Naive thymus-derived CD8-positive, alpha-beta T cell (primary cell): Measurements from ENCODE around the gene CYP3A5. TPM values are rescaled to one million over a fixed set of nuclear protein-coding genes. Genes with fewer than 3 reads are reported as not detected.
"Not testable (repeated sequence)": the region's sequence is repeated elsewhere in the genome, so short reads cannot be mapped to it uniquely, and the experiment has no call there.

ENCODE experiments used
- ATAC-seq, 2 donors: fragments of 150-1000 bp; cut with Tn5 transposase in 1 of 2; sonication (Bioruptor Pico), chemical (Tn5 transposase) in 1 of 2; 1 replicate in 1 of 2; 2 replicates in 1 of 2; pipeline ENCODE4 v1.10.0; 2021; ENCODE audit warnings: mild to moderate bottlenecking in 2 of 2, moderate library complexity in 2 of 2
- POLR2A ChIA-PET: fragments of 350-600 bp; sonication (Branson Sonifier 250); formaldehyde crosslinking; loops from one replicate; lab custom pipeline; 2021; ENCODE audit warnings: antibody characterized with exemption; lab: Charles Lee
- DNase-seq, 10 donors: peaks; one replicate each; pipeline versions ENCODE4 v3.0.0 to v3.0.0-alpha.2; 2020 to 2022
- H3K27ac Mint-ChIP-seq, 10 donors: one replicate each; pipeline ENCODE4 v1.8.0; 2020 to 2022; ENCODE audit warnings: mild to moderate bottlenecking in 10 of 10, mixed read lengths in 10 of 10, moderate library complexity in 4 of 10, inconsistent platforms in 1 of 10
- H3K27me3 Mint-ChIP-seq, 5 donors: one replicate each; pipeline ENCODE4 v1.8.0; 2021 to 2022; ENCODE audit warnings: mixed read lengths in 5 of 5
- H3K36me3 Mint-ChIP-seq, 3 donors: one replicate each; pipeline ENCODE4 v1.8.0; 2020 to 2022; ENCODE audit warnings: mixed read lengths in 3 of 3, mild to moderate bottlenecking in 2 of 3, inconsistent platforms in 1 of 3
- H3K4me1 Mint-ChIP-seq, 4 donors: one replicate each; pipeline ENCODE4 v1.8.0; 2021 to 2022; ENCODE audit warnings: mixed read lengths in 4 of 4
- H3K4me3 Mint-ChIP-seq, 10 donors: one replicate each; pipeline ENCODE4 v1.8.0; 2020 to 2022; ENCODE audit warnings: mild to moderate bottlenecking in 10 of 10, mixed read lengths in 10 of 10, moderate library complexity in 6 of 10, inconsistent platforms in 1 of 10
- H3K9me3 Mint-ChIP-seq, 9 donors: one replicate each; pipeline ENCODE4 v1.8.0; 2020 to 2022; ENCODE audit warnings: mixed read lengths in 9 of 9, mild to moderate bottlenecking in 3 of 9, inconsistent platforms in 1 of 9, moderate library complexity in 1 of 9
- polyA plus RNA-seq, 3 donors: library from polyadenylated mRNA; unstranded; fragments of 300-500 nt; fragmentation: Illumina TruSeq; gene quantifications; one replicate each; pipeline ENCODE4 v1.2.3, GENCODE V29; 2021
- total RNA-seq, 8 experiments: library from RNA in 2 of 8; stranded (reverse) in 2 of 8; gene quantifications; one replicate each; pipeline ENCODE4 v1.2.3 and lab custom pipeline; 2021 to 2026

Gene CYP3A5
- total and polyA plus RNA-seq, 5 experiments from 2014 or later, result 0.14 to 0.41 (median 0.18) TPM; not detected in 1

DNA sequence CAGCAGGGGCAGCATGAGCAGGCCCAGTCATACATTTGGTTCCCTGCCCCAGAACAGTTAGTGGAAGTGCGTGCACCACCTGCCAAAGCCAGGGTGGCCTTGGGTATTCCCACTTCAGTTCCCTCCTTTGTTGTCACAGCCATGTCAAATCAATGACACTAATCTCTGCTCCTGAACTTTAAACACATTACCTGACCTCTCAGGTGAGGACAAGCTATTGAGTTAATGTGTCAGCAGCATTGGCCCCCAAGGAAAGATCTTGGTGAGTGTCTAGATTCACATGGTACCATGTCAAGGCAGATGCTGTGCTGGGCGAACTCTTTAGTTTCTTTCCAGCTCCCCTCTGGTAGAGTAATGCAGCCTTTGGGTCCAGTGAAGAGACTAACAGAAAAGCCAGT is 2.1 kb downstream of the CYP3A5 start:
- Mint-ChIP-seq H3K27me3 (peaks cover 0 to 2% (median 0%) of the 10 kb centered on the region in 5 donors), H3K36me3 (peaks cover 0 to 8% (median 5%) of the 10 kb centered on the region in 3 donors), H3K9me3 (no peaks in the 10 kb centered on the region), H3K27ac (peak overlapping the region in 1 of 10 donors; percentile 6), H3K4me1 (peaks cover 19 to 25% (median 20%) of the 10 kb centered on the region in 4 donors), H3K4me3 (no peak overlapping the region)
- ATAC-seq, result no peak
- POLR2A ChIA-PET, result no interaction called here
- DNase-seq, result no peak

DNA sequence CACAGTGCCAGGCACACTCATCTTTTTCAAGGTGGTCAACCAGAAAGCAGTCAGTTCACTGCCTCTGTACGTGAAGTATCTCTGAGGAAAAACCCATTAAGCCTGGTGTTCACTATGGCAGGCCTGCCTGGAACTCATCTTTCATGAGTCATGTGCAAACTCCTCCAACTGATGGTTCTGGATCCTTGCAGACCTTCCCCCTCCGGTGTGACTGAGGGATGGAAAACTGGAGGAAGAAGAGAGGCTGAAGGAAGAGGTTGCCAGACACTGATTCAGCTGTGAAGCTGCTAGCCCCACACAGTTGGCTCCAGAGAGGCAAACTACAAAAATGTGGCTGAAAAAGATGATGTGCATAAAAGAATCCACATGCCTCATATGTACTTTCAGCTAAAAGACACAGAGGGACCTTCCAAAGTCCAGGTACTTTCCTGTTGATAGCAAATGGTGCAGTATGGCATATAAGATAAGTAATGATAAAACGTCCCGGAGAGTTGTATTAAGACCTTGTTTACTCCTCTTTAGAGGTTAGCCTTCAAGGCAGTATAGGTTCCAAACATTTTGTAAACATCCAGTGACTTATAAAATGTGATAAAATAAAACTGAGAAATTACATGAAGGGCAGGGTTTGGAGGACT is 2.7 kb downstream of the CYP3A5 start:
- ATAC-seq (no peak), DNase-seq (no peak)
- Mint-ChIP-seq H3K9me3 (no peaks in the 10 kb centered on the region), H3K4me3 (no peak overlapping the region), H3K36me3 (peaks cover 0 to 5% (median 4%) of the 10 kb centered on the region in 3 donors), H3K27me3 (peaks cover 0 to 2% (median 0%) of the 10 kb centered on the region in 5 donors), H3K27ac (peak overlapping the region in 2 of 10 donors; percentile 63 to 66), H3K4me1 (peaks cover 18 to 28% (median 20%) of the 10 kb centered on the region in 4 donors)
- POLR2A ChIA-PET, result no interaction called here

DNA sequence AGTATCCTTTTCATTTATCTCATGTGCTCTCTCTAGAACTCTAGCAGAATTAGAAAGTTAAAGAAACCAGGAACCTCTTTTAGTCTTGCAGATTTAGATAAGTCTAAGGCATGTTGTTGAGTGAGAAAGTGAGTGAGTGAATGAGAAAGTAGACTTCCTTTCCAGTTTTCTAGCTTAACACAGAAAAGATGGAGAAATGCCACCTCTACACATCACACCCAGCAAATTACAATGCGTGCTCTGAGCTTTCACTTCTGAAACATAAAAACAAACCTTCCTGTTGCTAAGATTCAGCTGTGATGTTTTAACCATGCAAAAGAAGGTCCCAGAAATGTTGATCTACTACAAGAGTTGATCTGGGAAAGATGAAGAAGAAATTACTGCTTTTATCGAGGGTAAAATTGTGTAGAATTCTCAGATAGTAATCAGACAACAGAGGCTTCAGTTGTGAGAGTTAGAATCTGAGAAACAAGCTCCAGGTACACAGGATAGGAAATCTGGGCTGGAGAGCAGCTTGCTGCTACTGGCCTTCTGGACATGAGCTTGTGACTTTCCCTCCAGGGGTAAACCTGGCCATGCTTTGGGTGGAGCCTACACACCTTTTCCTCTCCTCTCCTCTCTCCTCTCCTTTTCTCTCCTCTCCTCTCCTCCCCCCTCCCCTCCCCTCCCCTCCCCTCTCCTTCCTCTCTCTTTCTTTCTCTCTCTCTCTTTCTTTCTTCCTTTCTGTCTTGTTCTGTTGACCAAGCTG is 4.6 kb downstream of the CYP3A5 start:
- peaks cover 16 to 28% (median 20%) of the 10 kb centered on the region in 4 donors for H3K4me1 Mint-ChIP-seq
- H3K4me3 Mint-ChIP-seq, result peak overlapping the region in 8 of 10 donors; percentile 14 to 78 (median 52)
- H3K9me3 Mint-ChIP-seq, result no peaks in the 10 kb centered on the region
- peak overlapping the region; percentile 77 to 95 (median 89) for H3K27ac Mint-ChIP-seq
- no peaks in the 10 kb centered on the region for H3K27me3 Mint-ChIP-seq
- ATAC-seq (peak; percentile 49 to 89), DNase-seq (peak in 3 of 10 donors; percentile 12 to 46 (median 17))
- H3K36me3 Mint-ChIP-seq, result peaks cover 0 to 5% (median 0%) of the 10 kb centered on the region in 3 donors
- POLR2A ChIA-PET, result interaction anchor here (1.0 kb wide), 1 partner anchor 51 kb away, joined by 3 read pairs; no protein-coding TSS in a partner anchor

DNA sequence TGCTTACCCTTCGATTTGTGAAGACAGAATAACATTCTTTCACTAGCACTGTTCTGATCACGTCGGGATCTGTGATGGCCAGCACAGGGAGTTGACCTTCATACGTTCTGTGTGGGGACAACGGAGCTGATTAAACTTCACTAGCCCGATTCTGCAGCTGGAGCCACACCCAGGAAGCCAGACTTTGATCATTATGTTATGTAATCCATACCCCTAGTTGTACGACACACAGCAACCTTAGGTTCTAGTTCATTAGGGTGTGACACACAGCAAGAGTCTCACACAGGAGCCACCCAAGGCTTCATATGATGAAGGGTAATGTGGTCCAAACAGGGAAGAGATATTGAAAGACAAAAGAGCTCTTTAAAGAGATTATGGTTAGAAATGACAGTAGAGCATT is 7.2 kb downstream of the CYP3A5 start:
- peaks cover 16 to 28% (median 20%) of the 10 kb centered on the region in 4 donors for H3K4me1 Mint-ChIP-seq
- ATAC-seq, result no peak
- peak overlapping the region in 4 of 10 donors; percentile 5 to 66 (median 55) for H3K27ac Mint-ChIP-seq
- H3K9me3 Mint-ChIP-seq, result no peaks in the 10 kb centered on the region
- H3K4me3 Mint-ChIP-seq, result no peak overlapping the region
- DNase-seq, result no peak
- POLR2A ChIA-PET, result no interaction called here
- no peaks in the 10 kb centered on the region for H3K27me3 Mint-ChIP-seq
- H3K36me3 Mint-ChIP-seq, result peaks cover 0 to 15% (median 0%) of the 10 kb centered on the region in 3 donors

DNA sequence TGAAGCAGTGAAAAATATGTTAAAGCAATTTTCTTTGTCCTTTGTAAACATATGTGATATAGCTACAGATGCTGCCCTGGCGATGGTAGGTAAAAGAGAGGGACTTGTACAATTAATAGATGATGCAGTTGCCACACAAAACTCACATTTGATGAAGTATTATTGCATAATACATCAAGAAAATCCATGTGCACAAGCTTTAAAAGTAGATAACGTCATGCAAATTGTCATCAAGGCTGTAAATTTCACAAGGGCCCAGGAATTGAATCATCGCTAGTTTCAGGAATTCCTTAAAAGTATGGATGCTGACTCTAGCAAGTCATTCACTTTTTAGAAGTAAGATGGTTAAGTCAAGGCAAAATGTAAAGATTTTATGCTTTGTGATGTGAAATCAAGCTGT is 10.0 kb downstream of the CYP3A5 start:
- Mint-ChIP-seq H3K36me3 (peaks cover 0 to 14% (median 4%) of the 10 kb centered on the region in 3 donors), H3K27me3 (no peaks in the 10 kb centered on the region), H3K27ac (no peak overlapping the region), H3K4me1 (peaks cover 3 to 9% (median 4%) of the 10 kb centered on the region in 4 donors), H3K4me3 (no peak overlapping the region), H3K9me3 (no peaks in the 10 kb centered on the region)
- DNase-seq, result no peak
- POLR2A ChIA-PET, result no interaction called here
- no peak for ATAC-seq

DNA sequence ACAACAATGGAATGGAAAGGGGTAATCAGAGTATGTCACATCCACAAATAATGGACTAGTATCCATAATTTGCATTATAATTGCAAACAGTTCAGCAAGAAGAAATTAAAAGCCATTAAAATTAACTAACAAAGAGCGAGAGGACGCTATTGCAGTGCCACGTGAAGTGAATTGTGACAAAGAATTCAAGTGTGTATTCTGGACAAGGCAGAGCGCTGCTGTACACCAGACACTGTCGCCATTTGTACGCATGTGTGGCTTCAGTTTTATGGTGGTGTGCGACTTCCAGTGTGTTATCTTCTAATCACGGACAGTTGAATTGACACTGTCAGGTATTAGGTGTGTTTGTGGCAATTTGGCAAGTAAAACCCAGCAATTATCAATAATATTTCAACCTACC is 11.3 kb downstream of the CYP3A5 start:
- DNase-seq, result no peak
- Mint-ChIP-seq H3K27me3 (no peaks in the 10 kb centered on the region), H3K27ac (no peak overlapping the region), H3K4me1 (peaks cover 0 to 4% (median under 1%) of the 10 kb centered on the region in 4 donors), H3K4me3 (no peak overlapping the region), H3K9me3 (no peaks in the 10 kb centered on the region), H3K36me3 (peaks cover 0 to 23% (median 14%) of the 10 kb centered on the region in 3 donors)
- POLR2A ChIA-PET, result no interaction called here
- ATAC-seq, result no peak

DNA sequence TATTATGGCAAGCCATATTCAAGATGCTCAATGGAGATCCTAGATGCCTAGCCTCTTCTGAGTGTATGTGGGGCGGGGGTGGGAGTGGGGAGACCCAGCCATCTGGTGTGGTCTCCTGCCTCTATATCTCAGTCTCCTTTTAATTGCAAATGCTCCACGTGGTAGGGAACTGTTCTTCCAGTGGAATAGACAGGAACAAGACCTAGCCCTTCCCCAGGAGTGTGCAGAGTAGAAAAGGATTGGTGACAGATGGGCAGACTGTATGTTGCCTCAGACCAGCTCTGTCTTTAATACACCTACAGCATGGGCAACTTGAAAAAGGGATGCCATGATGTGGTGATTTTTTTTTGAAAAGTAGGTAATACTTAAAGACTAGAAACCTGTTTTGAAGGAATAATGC is 12.6 kb downstream of the CYP3A5 start:
- H3K27ac Mint-ChIP-seq, result no peak overlapping the region
- no peak for DNase-seq
- H3K4me1 Mint-ChIP-seq, result no peaks in the 10 kb centered on the region
- H3K4me3 Mint-ChIP-seq, result no peak overlapping the region
- POLR2A ChIA-PET, result no interaction called here
- H3K9me3 Mint-ChIP-seq, result no peaks in the 10 kb centered on the region
- peaks cover 0 to 29% (median 21%) of the 10 kb centered on the region in 3 donors for H3K36me3 Mint-ChIP-seq
- H3K27me3 Mint-ChIP-seq, result no peaks in the 10 kb centered on the region
- no peak for ATAC-seq

DNA sequence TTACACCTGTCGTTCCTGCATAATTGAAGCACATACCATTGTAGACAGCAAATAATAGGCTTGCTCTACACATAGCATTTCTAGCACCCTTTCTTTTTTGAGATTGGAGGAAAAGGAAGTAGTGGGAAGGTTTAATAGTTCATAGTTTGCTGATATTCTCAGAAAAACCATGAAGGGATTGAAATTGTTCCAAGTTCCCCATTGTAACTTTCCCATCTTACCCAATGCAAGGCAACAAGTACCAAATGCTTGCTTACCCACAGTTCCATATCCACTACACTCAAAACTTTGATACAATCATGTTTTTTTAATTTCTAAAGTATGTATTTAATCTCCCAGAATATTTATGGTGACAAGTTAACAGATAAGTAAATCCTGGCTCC is 13.8 kb downstream of the CYP3A5 start:
- no peak for ATAC-seq
- no peaks in the 10 kb centered on the region for H3K9me3 Mint-ChIP-seq
- POLR2A ChIA-PET, result no interaction called here

DNA sequence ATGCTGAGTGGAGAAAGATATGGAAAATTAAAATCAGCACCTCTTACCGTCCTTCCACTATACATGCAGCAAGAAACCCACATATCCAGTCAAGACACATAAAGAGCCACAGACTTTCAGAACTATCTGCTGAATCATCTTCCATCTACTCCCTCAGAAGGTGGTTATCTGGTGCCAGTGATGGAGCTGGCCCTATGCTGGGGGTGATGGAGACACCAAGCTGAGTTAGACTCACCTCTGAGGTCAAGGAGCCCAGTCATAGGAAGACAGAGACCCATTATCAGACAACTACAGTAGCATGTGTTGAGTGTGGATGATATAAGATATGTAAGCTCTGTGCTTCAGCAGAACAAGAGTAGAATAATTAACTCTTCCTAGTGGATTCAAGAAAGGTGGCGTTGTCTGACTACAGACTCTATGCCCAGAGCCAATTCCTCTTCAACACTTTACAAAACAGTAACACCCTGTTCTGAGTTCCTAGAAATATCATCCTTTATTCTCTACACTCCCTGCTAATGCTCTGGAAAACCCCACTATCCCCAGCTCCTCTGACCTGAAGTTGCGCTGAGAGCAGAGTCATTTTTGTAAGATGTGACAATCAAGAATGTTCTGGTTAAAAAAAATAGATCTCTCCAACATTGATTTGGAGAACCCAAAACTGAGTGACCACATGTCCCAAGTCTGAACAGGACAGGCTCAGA is 14.3 kb downstream of the CYP3A5 start:
- DNase-seq (no peak), ATAC-seq (no peak)
- H3K27me3 Mint-ChIP-seq, result no peaks in the 10 kb centered on the region
- H3K36me3 Mint-ChIP-seq, result peaks cover 2 to 37% (median 26%) of the 10 kb centered on the region in 3 donors
- POLR2A ChIA-PET, result no interaction called here
- no peaks in the 10 kb centered on the region for H3K4me1 Mint-ChIP-seq
- peak overlapping the region in 1 of 10 donors; percentile 16 for H3K27ac Mint-ChIP-seq
- no peak overlapping the region for H3K4me3 Mint-ChIP-seq
- H3K9me3 Mint-ChIP-seq, result no peaks in the 10 kb centered on the region

More for the DNA sequence above, 13.8 kb downstream of the CYP3A5 start:
- no peak for DNase-seq
- Mint-ChIP-seq H3K4me1 (no peaks in the 10 kb centered on the region), H3K27me3 (no peaks in the 10 kb centered on the region), H3K27ac (no peak overlapping the region), H3K36me3 (peaks cover 0 to 34% (median 24%) of the 10 kb centered on the region in 3 donors), H3K4me3 (no peak overlapping the region)

DNA sequence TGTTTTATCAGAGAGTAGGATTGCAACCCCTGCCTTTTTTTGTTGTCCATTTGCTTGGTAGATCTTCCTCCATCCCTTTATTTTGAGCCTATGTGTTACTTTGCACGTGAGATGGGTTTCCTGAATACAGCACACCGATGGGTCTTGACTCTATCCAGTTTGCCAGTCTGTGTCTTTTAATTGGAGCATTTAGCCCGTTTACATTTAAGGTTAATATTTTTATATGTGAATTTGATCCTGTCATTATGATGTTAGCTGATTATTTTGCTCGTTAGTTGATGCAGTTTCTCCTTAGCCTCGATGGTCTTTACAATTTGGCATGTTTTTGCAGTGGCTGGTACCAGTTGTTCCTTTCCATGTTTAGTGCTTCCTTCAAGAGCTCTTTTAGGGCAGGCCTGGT is 21.9 kb downstream of the CYP3A5 start:
- Mint-ChIP-seq H3K36me3 (peaks cover 12 to 38% (median 22%) of the 10 kb centered on the region in 3 donors), H3K4me1 (peaks cover 5 to 18% (median 10%) of the 10 kb centered on the region in 4 donors)
- ATAC-seq, H3K27ac Mint-ChIP-seq, POLR2A ChIA-PET, H3K27me3 Mint-ChIP-seq, DNase-seq, H3K9me3 Mint-ChIP-seq, H3K4me3 Mint-ChIP-seq: not testable (repeated sequence)

DNA sequence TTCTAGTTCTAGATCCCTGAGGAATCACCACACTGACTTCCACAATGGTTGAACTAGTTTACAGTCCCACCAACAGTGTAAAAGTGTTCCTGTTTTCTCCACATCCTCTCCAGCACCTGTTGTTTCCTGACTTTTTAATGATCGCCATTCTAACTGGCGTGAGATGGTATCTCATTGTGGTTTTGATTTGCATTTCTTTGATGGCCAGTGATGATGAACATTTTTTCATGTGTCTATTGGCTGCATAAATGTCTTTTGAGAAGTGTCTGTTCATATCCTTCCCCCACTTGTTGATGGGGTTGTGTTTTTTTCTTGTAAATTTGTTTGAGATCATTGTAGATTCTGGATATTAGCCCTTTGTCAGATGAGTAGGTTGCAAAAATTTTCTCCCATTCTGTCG is 25.2 kb downstream of the CYP3A5 start:
- peaks cover 5 to 18% (median 11%) of the 10 kb centered on the region in 4 donors for H3K4me1 Mint-ChIP-seq
- ATAC-seq, DNase-seq, H3K9me3 Mint-ChIP-seq, H3K27me3 Mint-ChIP-seq, POLR2A ChIA-PET, H3K4me3 Mint-ChIP-seq: not testable (repeated sequence)
- H3K27ac Mint-ChIP-seq, result peak overlapping the region in 1 of 10 donors; percentile 60
- H3K36me3 Mint-ChIP-seq, result peaks cover 6 to 28% (median 21%) of the 10 kb centered on the region in 3 donors

DNA sequence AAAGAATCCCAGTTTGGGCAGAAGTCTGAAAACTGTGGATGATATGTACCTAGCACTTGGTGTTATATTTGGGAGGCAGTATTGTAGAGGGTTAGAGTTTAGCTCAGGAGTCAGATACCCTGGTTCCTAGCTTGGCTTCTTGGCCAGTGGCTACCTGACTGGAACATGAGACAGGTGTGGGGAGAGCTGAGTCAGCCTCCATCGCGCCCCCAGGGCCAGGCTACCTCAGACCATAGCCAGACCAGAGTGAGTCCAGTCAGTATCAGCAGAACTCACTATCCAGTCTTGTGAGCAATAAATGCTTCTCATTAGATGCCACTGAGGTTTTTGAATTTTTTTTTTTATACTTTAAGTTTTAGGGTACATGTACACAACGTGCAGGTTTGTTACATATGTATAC is 26.0 kb downstream of the CYP3A5 start:
- H3K27me3 Mint-ChIP-seq, result no peaks in the 10 kb centered on the region
- ATAC-seq, result no peak
- POLR2A ChIA-PET, result no interaction called here

More for the DNA sequence above, 26.0 kb downstream of the CYP3A5 start:
- H3K4me1 Mint-ChIP-seq, result peaks cover 5 to 18% (median 11%) of the 10 kb centered on the region in 4 donors
- H3K27ac Mint-ChIP-seq, result no peak overlapping the region
- no peak overlapping the region for H3K4me3 Mint-ChIP-seq
- H3K9me3 Mint-ChIP-seq, result peaks cover 0 to 9% (median 0%) of the 10 kb centered on the region in 9 donors
- no peak for DNase-seq
- peaks cover 6 to 28% (median 21%) of the 10 kb centered on the region in 3 donors for H3K36me3 Mint-ChIP-seq
